Measurements from ENCODE around the gene TIAM2.

TIAM2 gene

GRCh38 chr6:155232848-155233247 is 237.7 kb downstream of the TIAM2 start:
- no peak overlapping the region for H3K4me3 ChIP-seq (replicated peaks in 1 of 2; ENCODE audit: low read depth in 2 of 2, low read length in 2 of 2)
- no peak for DNase-seq (ENCODE audit: low read depth in 2 of 2)
- TF ChIP-seq CTCF (IDR thresholded peaks at IDR 0.05; ENCODE audit: low read depth, low read length) = no peak

GRCh38 chr6:155234167-155234566 is 239.1 kb downstream of the TIAM2 start:
- DNase-seq (ENCODE audit: low read depth in 2 of 2) = no peak
- TF ChIP-seq CTCF (IDR thresholded peaks at IDR 0.05; ENCODE audit: low read depth, low read length) = no peak
- H3K4me3 ChIP-seq (replicated peaks in 1 of 2; ENCODE audit: low read depth in 2 of 2, low read length in 2 of 2) = no peak overlapping the region

GRCh38 chr6:155234687-155235086 is 239.6 kb downstream of the TIAM2 start:
- DNase-seq (ENCODE audit: low read depth in 2 of 2) = no peak
- H3K4me3 ChIP-seq (replicated peaks in 1 of 2; ENCODE audit: low read depth in 2 of 2, low read length in 2 of 2) = no peak overlapping the region
- TF ChIP-seq CTCF (IDR thresholded peaks at IDR 0.05; ENCODE audit: low read depth, low read length) = no peak

- peak in 1 of 2 donors; percentile 27 for DNase-seq (ENCODE audit: low read depth in 2 of 2)
- H3K4me3 ChIP-seq (replicated peaks in 1 of 2; ENCODE audit: low read depth in 2 of 2, low read length in 2 of 2) = no peak overlapping the region
- TF ChIP-seq CTCF (IDR thresholded peaks at IDR 0.05; ENCODE audit: low read depth, low read length) = no peak
These were observed 240.0 kb downstream of the TIAM2 start for GRCh38 chr6:155235087-155235486.

GRCh38 chr6:155237613-155238012 is 242.5 kb downstream of the TIAM2 start:
- H3K4me3 ChIP-seq (replicated peaks in 1 of 2; ENCODE audit: low read depth in 2 of 2, low read length in 2 of 2) = no peak overlapping the region
- DNase-seq (ENCODE audit: low read depth in 2 of 2) = no peak
- no peak for TF ChIP-seq CTCF (IDR thresholded peaks at IDR 0.05; ENCODE audit: low read depth, low read length)

GRCh38 chr6:155240905-155241600 is 245.9 kb downstream of the TIAM2 start:
- H3K4me3 ChIP-seq (replicated peaks in 1 of 2; ENCODE audit: low read depth in 2 of 2, low read length in 2 of 2) = no peak overlapping the region
- no peak for DNase-seq (ENCODE audit: low read depth in 2 of 2)
- no peak for TF ChIP-seq CTCF (IDR thresholded peaks at IDR 0.05; ENCODE audit: low read depth, low read length)

GRCh38 chr6:155241966-155242365 is 246.9 kb downstream of the TIAM2 start:
- TF ChIP-seq CTCF (IDR thresholded peaks at IDR 0.05; ENCODE audit: low read depth, low read length) = no peak
- DNase-seq (ENCODE audit: low read depth in 2 of 2) = no peak
- H3K4me3 ChIP-seq (replicated peaks in 1 of 2; ENCODE audit: low read depth in 2 of 2, low read length in 2 of 2) = no peak overlapping the region

All from cardiac fibroblast (primary cell).